Endodermal cell (in vitro differentiated cells): Measurements from ENCODE around the gene SNX9. TPM values are rescaled to one million over a fixed set of nuclear protein-coding genes. Genes with fewer than 3 reads are reported as not detected.

Experiments
- DNase-seq: peaks from one replicate; pipeline ENCODE4 v3.0.0-alpha.2; 2017
- H3K27ac ChIP-seq: 2 replicates; pipeline ENCODE4 v1.5.1; 2013; ENCODE audit warnings: mild to moderate bottlenecking, low read depth, low read length, moderate library complexity
- H3K27me3 ChIP-seq: 2 replicates; pipeline ENCODE4 v1.6.1; 2013; ENCODE audit warnings: mild to moderate bottlenecking, low read length, moderate library complexity; ENCODE audit not compliant: insufficient read depth, control insufficient read depth, poor library complexity, severe bottlenecking
- H3K36me3 ChIP-seq: 2 replicates; pipeline ENCODE4 v1.7.0; 2013; ENCODE audit warnings: mild to moderate bottlenecking, low read length, moderate library complexity; ENCODE audit not compliant: control insufficient read depth, insufficient read depth
- H3K4me1 ChIP-seq: one replicate; pipeline ENCODE4 v1.7.0; 2013; ENCODE audit warnings: low read length; ENCODE audit not compliant: control insufficient read depth, insufficient read depth
- H3K4me3 ChIP-seq: 2 replicates; pipeline ENCODE4 v1.5.1; 2013; ENCODE audit warnings: mild to moderate bottlenecking, low read length, moderate library complexity
- H3K9ac ChIP-seq: 2 replicates; pipeline ENCODE4 v1.6.1; 2013; ENCODE audit warnings: mild to moderate bottlenecking, low read length, moderate library complexity; ENCODE audit not compliant: poor library complexity, severe bottlenecking; ENCODE audit errors: extremely low read depth
- H3K9me3 ChIP-seq: 2 replicates; pipeline ENCODE4 v1.6.1; 2013; ENCODE audit warnings: mild to moderate bottlenecking, low read length, moderate library complexity; ENCODE audit not compliant: control insufficient read depth
- H3K27ac Mint-ChIP-seq: 2 replicates; pipeline ENCODE4 v1.8.0; 2020; ENCODE audit warnings: mixed read lengths
- H3K27me3 Mint-ChIP-seq: 2 replicates; pipeline ENCODE4 v1.8.0; 2021; ENCODE audit warnings: mild to moderate bottlenecking, mixed read lengths; ENCODE audit not compliant: insufficient read depth
- H3K36me3 Mint-ChIP-seq: 2 replicates; pipeline ENCODE4 v1.8.0; 2020; ENCODE audit warnings: low read depth, mixed read lengths
- H3K4me1 Mint-ChIP-seq: 2 replicates; pipeline ENCODE4 v1.8.0; 2020; ENCODE audit warnings: mixed read lengths
- H3K4me3 Mint-ChIP-seq: 2 replicates; pipeline ENCODE4 v1.8.0; 2020; ENCODE audit warnings: mild to moderate bottlenecking, moderate library complexity, mixed read lengths
- H3K9me3 Mint-ChIP-seq: 2 replicates; pipeline ENCODE4 v1.8.0; 2020; ENCODE audit warnings: mild to moderate bottlenecking, mixed read lengths
- CTCF ChIP-seq: fragments of 200-600 bp; sonication (generic); conservative IDR thresholded peaks from 2 replicates; pipeline ENCODE4 v1.5.0; 2021; ENCODE audit warnings: antibody characterized with exemption, mild to moderate bottlenecking
- WGBS, 2 experiments: methylation state at CpG; one replicate each; pipeline versions ENCODE4 v1.1.5 to v1.1.7; 2013; ENCODE audit warnings: missing lambda C conversion rate in 2 of 2, mixed read lengths in 1 of 2; ENCODE audit not compliant: insufficient coverage in 1 of 2, insufficient read length in 1 of 2; 5-methylcytosine and 5-hydroxymethylcytosine counted together
- total RNA-seq, 2 donors: library from RNA; stranded (reverse); fragmentation: NEBNext Ultra II Directional in 1 of 2; extraction: Animal tissue kit (Norgen Biotek cat#: 25700) in 1 of 2; gene quantifications; 2 replicates in 1 of 2; 3 replicates in 1 of 2; pipeline ENCODE4 v1.2.1, GENCODE V29; 2021

Gene SNX9
- total RNA-seq, 2 donors from 2014 or later = 30.6 to 33.0 TPM

- H3K4me3 ChIP-seq = no peak overlapping the region
- 90 to 99% methylated on average over 2 to 4 of the region's 4 CpGs for WGBS, 2 experiments
- TF ChIP-seq CTCF = no peak
- Mint-ChIP-seq H3K4me1 (peaks cover 37% of the 10 kb centered on the region), H3K27ac (no peak overlapping the region), H3K27me3 (no peaks in the 10 kb centered on the region), H3K9me3 (no peaks in the 10 kb centered on the region), H3K4me3 (no peak overlapping the region), H3K36me3 (peaks cover 41% of the 10 kb centered on the region)
- no peaks in the 10 kb centered on the region for H3K27me3 ChIP-seq
- DNase-seq = no peak
- peaks cover 8% of the 10 kb centered on the region for H3K4me1 ChIP-seq
- no peak overlapping the region for H3K9ac ChIP-seq
- H3K27ac ChIP-seq = no peak overlapping the region
- H3K36me3 ChIP-seq = peaks cover 64% of the 10 kb centered on the region
- H3K9me3 ChIP-seq = no peaks in the 10 kb centered on the region
Measured at GRCh38 chr6:157877149-157877548, 54.1 kb downstream of the SNX9 start.

GRCh38 chr6:157877573-157878438 is 54.8 kb downstream of the SNX9 start:
- Histone ChIP-seq H3K4me1 (peaks cover 8% of the 10 kb centered on the region), H3K4me3 (no peak overlapping the region), H3K36me3 (peaks cover 65% of the 10 kb centered on the region), H3K27me3 (no peaks in the 10 kb centered on the region), H3K9ac (no peak overlapping the region), H3K9me3 (no peaks in the 10 kb centered on the region), H3K27ac (no peak overlapping the region)
- Mint-ChIP-seq H3K27ac (peak overlapping the region; percentile 26), H3K36me3 (peaks cover 47% of the 10 kb centered on the region), H3K4me3 (no peak overlapping the region), H3K27me3 (no peaks in the 10 kb centered on the region), H3K4me1 (peaks cover 37% of the 10 kb centered on the region), H3K9me3 (no peaks in the 10 kb centered on the region)
- TF ChIP-seq CTCF = no peak
- no peak for DNase-seq
- 92 to 100% methylated on average over 1 to 7 of the region's 7 CpGs for WGBS, 2 experiments

- peaks cover 8% of the 10 kb centered on the region for H3K4me1 ChIP-seq
- H3K9ac ChIP-seq = no peak overlapping the region
- Mint-ChIP-seq H3K27ac (peak overlapping the region; percentile 81), H3K4me3 (no peak overlapping the region), H3K4me1 (peaks cover 37% of the 10 kb centered on the region), H3K9me3 (no peaks in the 10 kb centered on the region), H3K36me3 (peaks cover 47% of the 10 kb centered on the region), H3K27me3 (no peaks in the 10 kb centered on the region)
- no peak overlapping the region for H3K27ac ChIP-seq
- WGBS, 2 experiments = 49 to 58% methylated on average over 12 of the region's 12 CpGs
- TF ChIP-seq CTCF = no peak
- H3K36me3 ChIP-seq = peaks cover 67% of the 10 kb centered on the region
- no peaks in the 10 kb centered on the region for H3K27me3 ChIP-seq
- no peak overlapping the region for H3K4me3 ChIP-seq
- no peak for DNase-seq
- H3K9me3 ChIP-seq = no peaks in the 10 kb centered on the region
Measured at GRCh38 chr6:157879034-157879872, 56.2 kb downstream of the SNX9 start.
